Mammary epithelial cell (primary cell): ENCODE results near the gene SPECC1L.

Experiments
- EZH2 ChIP-seq: IDR thresholded peaks from 2 replicates; pipeline ENCODE4 v1.6.1; 2012; ENCODE audit warnings: low read length, inconsistent platforms, borderline replicate concordance
- TF ChIP-seq, protein P1 (sequence below), 2 donors: IDR thresholded peaks in 1 of 2; conservative IDR thresholded peaks in 1 of 2; 2 replicates each; pipeline ENCODE4 v1.5.1; 2011 to 2012; ENCODE audit warnings: inconsistent platforms in 2 of 2, low read length in 2 of 2, mild to moderate bottlenecking in 2 of 2, control low read depth in 1 of 2, low read depth in 1 of 2; ENCODE audit not compliant: insufficient read depth in 1 of 2; ENCODE audit errors: extremely low read depth in 1 of 2

DNA sequence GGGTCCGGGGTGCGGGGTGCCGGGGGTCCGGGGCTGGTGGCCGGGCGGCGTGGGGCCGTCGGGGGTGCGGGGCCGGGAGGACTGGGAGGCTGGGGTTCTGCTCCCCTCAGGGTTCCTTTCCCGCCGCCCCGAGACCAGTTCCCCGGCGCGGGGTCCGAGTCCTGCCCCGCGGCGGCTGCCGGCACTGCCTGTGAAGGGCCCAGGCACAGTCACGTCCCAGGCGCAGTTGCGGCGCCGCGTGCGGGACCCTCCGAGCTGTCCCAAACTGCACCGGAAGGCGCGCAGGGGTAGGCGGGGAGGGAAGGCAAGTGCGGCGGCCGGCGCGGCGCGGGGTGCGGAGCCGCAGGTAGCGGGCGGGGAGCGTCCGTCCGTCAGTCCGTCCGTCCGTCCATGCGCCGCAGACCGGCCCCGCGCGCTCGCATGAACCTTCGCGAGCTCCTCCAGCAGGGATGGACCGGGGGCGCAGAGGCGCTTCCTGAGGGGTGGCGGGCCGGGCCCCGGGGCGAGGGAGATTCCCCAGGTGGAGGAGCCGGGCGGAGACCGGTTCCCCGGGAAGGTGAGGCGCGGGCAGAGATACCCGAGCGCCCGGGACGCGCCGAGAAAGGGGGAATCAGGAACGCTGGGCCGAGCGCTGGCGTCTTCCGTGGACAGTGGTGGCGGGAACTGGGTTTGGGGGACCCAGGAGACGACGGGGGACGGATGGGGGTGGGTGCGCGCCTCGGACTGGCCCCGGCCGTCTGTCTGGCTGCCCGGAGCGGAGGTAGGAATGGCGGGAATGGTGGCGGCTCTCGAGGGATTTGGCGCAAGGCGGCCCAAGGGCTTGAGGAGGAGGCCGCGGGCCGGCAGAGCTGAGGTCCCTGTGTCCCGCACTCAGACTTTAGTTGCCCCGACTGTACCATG, 153.6 kb downstream of the SPECC1L start:
- TF ChIP-seq, protein P1, sequence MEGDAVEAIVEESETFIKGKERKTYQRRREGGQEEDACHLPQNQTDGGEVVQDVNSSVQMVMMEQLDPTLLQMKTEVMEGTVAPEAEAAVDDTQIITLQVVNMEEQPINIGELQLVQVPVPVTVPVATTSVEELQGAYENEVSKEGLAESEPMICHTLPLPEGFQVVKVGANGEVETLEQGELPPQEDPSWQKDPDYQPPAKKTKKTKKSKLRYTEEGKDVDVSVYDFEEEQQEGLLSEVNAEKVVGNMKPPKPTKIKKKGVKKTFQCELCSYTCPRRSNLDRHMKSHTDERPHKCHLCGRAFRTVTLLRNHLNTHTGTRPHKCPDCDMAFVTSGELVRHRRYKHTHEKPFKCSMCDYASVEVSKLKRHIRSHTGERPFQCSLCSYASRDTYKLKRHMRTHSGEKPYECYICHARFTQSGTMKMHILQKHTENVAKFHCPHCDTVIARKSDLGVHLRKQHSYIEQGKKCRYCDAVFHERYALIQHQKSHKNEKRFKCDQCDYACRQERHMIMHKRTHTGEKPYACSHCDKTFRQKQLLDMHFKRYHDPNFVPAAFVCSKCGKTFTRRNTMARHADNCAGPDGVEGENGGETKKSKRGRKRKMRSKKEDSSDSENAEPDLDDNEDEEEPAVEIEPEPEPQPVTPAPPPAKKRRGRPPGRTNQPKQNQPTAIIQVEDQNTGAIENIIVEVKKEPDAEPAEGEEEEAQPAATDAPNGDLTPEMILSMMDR (conservative IDR thresholded peaks at IDR 0.05 in 1 of 2, IDR thresholded peaks at IDR 0.05 in 1 of 2; ENCODE audit: extremely low read depth in 1 of 2, insufficient read depth in 1 of 2, low read depth in 1 of 2, low read length in 2 of 2): no peak
- no peak for TF ChIP-seq EZH2
